ENCODE results near the gene GALNT18. TPM values are rescaled to one million over a fixed set of nuclear protein-coding genes. Genes with fewer than 3 reads are reported as not detected.

GALNT18 gene
- total and polyA plus RNA-seq, 2 donors (not counting 3 experiments of a cell fraction or from before 2014, with no cell fraction given): 0.17 to 0.18 TPM

DNA sequence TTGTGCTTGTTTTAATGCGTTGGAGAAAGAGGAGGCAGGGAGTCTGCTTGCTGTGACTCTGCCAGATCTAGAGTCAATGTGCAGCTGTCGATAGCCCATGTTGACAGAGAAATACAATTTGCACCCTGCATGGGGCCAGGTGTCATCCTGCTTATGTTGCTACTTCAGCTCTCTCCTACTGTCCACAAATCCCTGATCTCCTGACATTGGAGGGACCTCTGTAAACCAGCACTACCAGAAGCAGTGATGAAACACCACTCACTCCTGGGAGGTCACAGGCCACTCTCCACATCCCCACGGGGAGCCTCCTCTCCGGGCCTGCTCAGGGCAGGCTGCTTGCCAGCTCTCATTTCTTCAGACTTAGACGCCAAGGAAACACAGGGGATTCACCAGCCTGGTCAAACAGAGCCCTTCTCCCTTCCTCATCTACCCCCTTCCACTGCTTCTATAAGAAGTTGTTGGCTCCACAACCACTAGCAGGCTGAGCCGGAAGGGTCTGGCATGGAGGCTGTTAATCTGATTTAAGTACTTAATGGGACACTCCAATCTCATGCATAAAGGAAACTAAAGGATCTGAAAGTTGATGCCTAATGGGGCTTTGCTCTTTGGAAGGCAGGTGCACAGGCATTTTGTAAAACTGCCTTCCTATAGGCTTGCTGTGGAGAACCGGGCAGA, 238.8 kb downstream of the GALNT18 start:
- Histone ChIP-seq H3K4me2 (ENCODE audit: insufficient read depth, low read length) (no peak overlapping the region), H3K9ac (replicated peaks; ENCODE audit: extremely low read depth, insufficient read depth, low read length) (no peak overlapping the region), H3K27ac (ENCODE audit: insufficient read depth, low read depth, low read length) (no peak overlapping the region), H3K27me3 (ENCODE audit: control insufficient read depth in 2 of 2, insufficient read depth in 2 of 2, low read length in 2 of 2) (no peaks in the 10 kb centered on the region), H3K79me2 (ENCODE audit: control insufficient read depth, insufficient read depth, low read length) (no peaks in the 10 kb centered on the region), H3K4me3 (replicated peaks in 1 of 3; ENCODE audit: insufficient read depth in 1 of 3, low read depth in 1 of 3, low read length in 3 of 3) (no peak overlapping the region), H2AFZ (ENCODE audit: low read depth, low read length) (no peak overlapping the region), H3K9me1 (replicated peaks; ENCODE audit: control insufficient read depth, extremely low read depth, insufficient read depth, low read length) (no peaks in the 10 kb centered on the region), H3K9me3 (replicated peaks; ENCODE audit: control insufficient read depth, insufficient read depth, low read length) (no peaks in the 10 kb centered on the region), H3K4me1 (ENCODE audit: control insufficient read depth, extremely low read depth, insufficient read depth, low read length) (no peaks in the 10 kb centered on the region), H3K36me3 (ENCODE audit: control insufficient read depth in 2 of 2, extremely low read depth in 1 of 2, insufficient read depth in 2 of 2, low read length in 2 of 2) (no peaks in the 10 kb centered on the region), H4K20me1 (replicated peaks; ENCODE audit: control insufficient read depth, extremely low read depth, insufficient read depth, low read length) (no peaks in the 10 kb centered on the region)
- dilution Hi-C loops (cut with MboI; ENCODE audit: extremely low pct_ligation_motif_present, low sequenced_read_pairs) (no loop called here), intact Hi-C loops (cut with micrococcal nuclease) (no loop called here)
- DNase-seq (ENCODE audit: low read depth, low spot score): no peak
- no TSS peak for BruUV-seq (replicated peaks)
- TF ChIP-seq MYC (IDR thresholded peaks at IDR 0.05; ENCODE audit: low read depth, low read length) (no peak), FOS (IDR thresholded peaks at IDR 0.05; ENCODE audit: borderline replicate concordance, insufficient read depth, low read length) (no peak), POLR2A (IDR thresholded peaks at IDR 0.05; ENCODE audit: low read depth, low read length) (no peak), EZH2 (IDR thresholded peaks at IDR 0.05; ENCODE audit: borderline replicate concordance, low read depth, low read length, severe bottlenecking) (no peak), JUN (IDR thresholded peaks at IDR 0.05; ENCODE audit: borderline replicate concordance, insufficient read depth, insufficient read length, low read depth) (no peak), POLR2AphosphoS5 (IDR thresholded peaks at IDR 0.05; ENCODE audit: insufficient read depth, low read depth, low read length) (no peak), GATA2 (IDR thresholded peaks at IDR 0.05; ENCODE audit: insufficient read depth, insufficient read length, low read depth, low read length) (no peak)
- TF ChIP-seq, protein P1, sequence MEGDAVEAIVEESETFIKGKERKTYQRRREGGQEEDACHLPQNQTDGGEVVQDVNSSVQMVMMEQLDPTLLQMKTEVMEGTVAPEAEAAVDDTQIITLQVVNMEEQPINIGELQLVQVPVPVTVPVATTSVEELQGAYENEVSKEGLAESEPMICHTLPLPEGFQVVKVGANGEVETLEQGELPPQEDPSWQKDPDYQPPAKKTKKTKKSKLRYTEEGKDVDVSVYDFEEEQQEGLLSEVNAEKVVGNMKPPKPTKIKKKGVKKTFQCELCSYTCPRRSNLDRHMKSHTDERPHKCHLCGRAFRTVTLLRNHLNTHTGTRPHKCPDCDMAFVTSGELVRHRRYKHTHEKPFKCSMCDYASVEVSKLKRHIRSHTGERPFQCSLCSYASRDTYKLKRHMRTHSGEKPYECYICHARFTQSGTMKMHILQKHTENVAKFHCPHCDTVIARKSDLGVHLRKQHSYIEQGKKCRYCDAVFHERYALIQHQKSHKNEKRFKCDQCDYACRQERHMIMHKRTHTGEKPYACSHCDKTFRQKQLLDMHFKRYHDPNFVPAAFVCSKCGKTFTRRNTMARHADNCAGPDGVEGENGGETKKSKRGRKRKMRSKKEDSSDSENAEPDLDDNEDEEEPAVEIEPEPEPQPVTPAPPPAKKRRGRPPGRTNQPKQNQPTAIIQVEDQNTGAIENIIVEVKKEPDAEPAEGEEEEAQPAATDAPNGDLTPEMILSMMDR (IDR thresholded peaks at IDR 0.05; ENCODE audit: extremely low read depth in 1 of 2, insufficient read depth in 1 of 2, low read depth in 1 of 2, low read length in 2 of 2): no peak
- TF ChIP-seq, protein P2, sequence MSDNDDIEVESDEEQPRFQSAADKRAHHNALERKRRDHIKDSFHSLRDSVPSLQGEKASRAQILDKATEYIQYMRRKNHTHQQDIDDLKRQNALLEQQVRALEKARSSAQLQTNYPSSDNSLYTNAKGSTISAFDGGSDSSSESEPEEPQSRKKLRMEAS (IDR thresholded peaks at IDR 0.05; ENCODE audit: insufficient read depth, insufficient read length): no peak
- ChIA-PET POLR2A (no interaction called here), CTCF (interaction anchor here (1.0 to 1.1 kb wide), 2 partner anchors 14 to 19 kb away, joined by 3 read pairs; no protein-coding TSS in a partner anchor)
- no peak for FAIRE-seq

Measured in endothelial cell of umbilical vein (primary cell).